ENCODE data around the gene TMTC1. TPM values are rescaled to one million over a fixed set of nuclear protein-coding genes. Genes with fewer than 3 reads are reported as not detected.

TMTC1 gene
- total and polyA plus RNA-seq, 4 donors, result 3.0 to 33.6 (median 6.0) TPM

- WGBS, 2 donors, result 59 to 72% methylated on average over 7 of the region's 7 CpGs
Measured at GRCh38 chr12:29608581-29608980, 175.2 kb downstream of the TMTC1 start.

GRCh38 chr12:29599381-29599780 lies 184.4 kb downstream of the TMTC1 start:
- WGBS, 2 donors, result 83 to 85% methylated on average over 3 of the region's 3 CpGs
- no peak for DNase-seq
- Histone ChIP-seq H3K4me1 (ENCODE audit: control insufficient read depth in 5 of 5, insufficient read depth in 5 of 5, low read length in 5 of 5) (peaks cover 0 to 2% (median 0%) of the 10 kb centered on the region in 5 donors), H3K4me3 (no peak overlapping the region), H3K27me3 (ENCODE audit: control insufficient read depth in 3 of 3, insufficient read depth in 3 of 3, low read length in 2 of 3) (peaks cover 0 to 3% (median 0%) of the 10 kb centered on the region in 3 donors), H3K9me3 (ENCODE audit: control insufficient read depth in 4 of 4, insufficient read depth in 3 of 4, low read length in 3 of 4) (peaks cover 0 to 2% (median 0%) of the 10 kb centered on the region in 4 donors), H3K27ac (ENCODE audit: low read depth in 1 of 2, low read length in 1 of 2) (no peak overlapping the region), H3K9ac (ENCODE audit: insufficient read depth in 1 of 2, low read length in 2 of 2) (no peak overlapping the region), H3K36me3 (ENCODE audit: control insufficient read depth in 4 of 4, insufficient read depth in 4 of 4, low read length in 4 of 4) (peaks cover 0 to 5% (median 0%) of the 10 kb centered on the region in 4 donors)
- TF ChIP-seq CTCF (IDR thresholded peaks at IDR 0.05; ENCODE audit: control extremely low read depth, extremely low read depth), result no peak
- ATAC-seq (ENCODE audit: insufficient read depth, low FRiP score), result no peak

More at GRCh38 chr12:29608581-29608980, 175.2 kb downstream of the TMTC1 start:
- peaks cover 0 to 20% (median 4%) of the 10 kb centered on the region in 5 donors for H3K4me1 ChIP-seq (ENCODE audit: control insufficient read depth in 5 of 5, insufficient read depth in 5 of 5, low read length in 5 of 5)
- no peak overlapping the region for H3K4me3 ChIP-seq
- H3K27ac ChIP-seq (ENCODE audit: low read depth in 1 of 2, low read length in 1 of 2), result no peak overlapping the region
- peaks cover 0 to 6% (median 0%) of the 10 kb centered on the region in 4 donors for H3K9me3 ChIP-seq (ENCODE audit: control insufficient read depth in 4 of 4, insufficient read depth in 3 of 4, low read length in 3 of 4)
- H3K36me3 ChIP-seq (ENCODE audit: control insufficient read depth in 4 of 4, insufficient read depth in 4 of 4, low read length in 4 of 4), result peaks cover 0 to 3% (median 0%) of the 10 kb centered on the region in 4 donors
- DNase-seq (no peak), ATAC-seq (ENCODE audit: insufficient read depth, low FRiP score) (no peak)
- H3K27me3 ChIP-seq (ENCODE audit: control insufficient read depth in 3 of 3, insufficient read depth in 3 of 3, low read length in 2 of 3), result no peaks in the 10 kb centered on the region
- H3K9ac ChIP-seq (ENCODE audit: insufficient read depth in 1 of 2, low read length in 2 of 2), result no peak overlapping the region
- TF ChIP-seq CTCF (IDR thresholded peaks at IDR 0.05; ENCODE audit: control extremely low read depth, extremely low read depth), result no peak

- no peak for TF ChIP-seq CTCF (IDR thresholded peaks at IDR 0.05; ENCODE audit: control extremely low read depth, extremely low read depth)
- no peak overlapping the region for H3K27ac ChIP-seq (ENCODE audit: low read depth in 1 of 2, low read length in 1 of 2)
- 92 to 100% methylated on average over 1 of the region's 1 CpG for WGBS, 2 donors
Measured at GRCh38 chr12:29595071-29595755, 188.5 kb downstream of the TMTC1 start.

More at GRCh38 chr12:29595071-29595755, 188.5 kb downstream of the TMTC1 start:
- ATAC-seq (ENCODE audit: insufficient read depth, low FRiP score) (no peak), DNase-seq (no peak)
- Histone ChIP-seq H3K9ac (ENCODE audit: insufficient read depth in 1 of 2, low read length in 2 of 2) (no peak overlapping the region), H3K36me3 (ENCODE audit: control insufficient read depth in 4 of 4, insufficient read depth in 4 of 4, low read length in 4 of 4) (peaks cover 0 to 2% (median 0%) of the 10 kb centered on the region in 4 donors), H3K4me1 (ENCODE audit: control insufficient read depth in 5 of 5, insufficient read depth in 5 of 5, low read length in 5 of 5) (peaks cover 0 to 15% (median 5%) of the 10 kb centered on the region in 5 donors), H3K9me3 (ENCODE audit: control insufficient read depth in 4 of 4, insufficient read depth in 3 of 4, low read length in 3 of 4) (peaks cover 0 to 4% (median 0%) of the 10 kb centered on the region in 4 donors), H3K27me3 (ENCODE audit: control insufficient read depth in 3 of 3, insufficient read depth in 3 of 3, low read length in 2 of 3) (peaks cover 0 to 3% (median 0%) of the 10 kb centered on the region in 3 donors), H3K4me3 (no peak overlapping the region)
